Uterus (tissue), 2 donors: Measurements from ENCODE around the gene ATP8A2.

Source experiments
- CTCF ChIP-seq, 4 experiments: fragments of 200-600 bp in 2 of 4; fragments of 450-650 bp in 2 of 4; sonication (generic) in 2 of 4; IDR thresholded peaks; one replicate each; pipeline ENCODE4 v1.5.1; 2016 to 2019; ENCODE audit warnings: antibody characterized with exemption in 4 of 4, mild to moderate bottlenecking in 2 of 4, moderate library complexity in 1 of 4
- POLR2A ChIP-seq, 2 donors: fragments of 450-650 bp; IDR thresholded peaks; one replicate each; pipeline ENCODE4 v1.6.1; 2016; ENCODE audit warnings: antibody characterized with exemption in 2 of 2, mild to moderate bottlenecking in 1 of 2, moderate library complexity in 1 of 2

DNA sequence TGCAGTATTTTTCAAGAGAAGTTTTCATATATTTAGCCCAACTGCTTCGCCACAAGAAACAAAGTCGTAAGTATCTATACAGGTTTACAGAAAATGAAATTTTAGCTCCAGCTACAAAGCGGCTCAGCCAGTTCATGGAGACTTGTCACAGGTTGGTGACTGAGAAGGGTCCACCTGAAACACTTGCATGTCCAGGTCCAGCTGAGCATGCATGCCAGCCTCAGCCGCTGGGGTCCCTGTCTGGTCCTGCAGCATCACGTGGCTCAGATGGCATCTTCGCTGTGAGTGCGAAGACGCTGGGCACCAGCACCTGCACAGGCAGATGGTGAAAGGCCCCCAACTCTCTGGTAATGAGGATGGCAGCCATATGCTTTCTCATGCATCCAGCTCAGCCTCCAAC, 616.2 kb downstream of the ATP8A2 start:
- TF ChIP-seq CTCF (IDR thresholded peaks at IDR 0.05) (no peak), POLR2A (IDR thresholded peaks at IDR 0.05) (no peak)
